Measurements from ENCODE around the gene SLC22A3. TPM values are rescaled to one million over a fixed set of nuclear protein-coding genes. Genes with fewer than 3 reads are reported as not detected.

The SLC22A3 gene
- total RNA-seq, 4 donors from 2014 or later = 49.5 to 75.4 (median 58.2) TPM

GRCh38 chr6:160357088-160357487 is 8.9 kb downstream of the SLC22A3 start:
- no peak overlapping the region for H3K4me3 ChIP-seq
- H3K9me3 ChIP-seq = no peaks in the 10 kb centered on the region
- no peaks in the 10 kb centered on the region for H3K27me3 ChIP-seq
- peak overlapping the region; percentile 77 to 95 (median 80) for H3K27ac ChIP-seq
- in situ Hi-C loops (cut with MboI; ENCODE audit: low sequenced_read_pairs in 4 of 4) = no loop called here
- intact Hi-C loops (cut with DNase I; ENCODE audit: low total_unique reads) = no loop called here
- peaks cover 29 to 44% of the 10 kb centered on the region in 2 donors for H3K4me1 ChIP-seq
- TF ChIP-seq POLR2A (IDR thresholded peaks at IDR 0.05) (no peak), CTCF (IDR thresholded peaks at IDR 0.05 in 4 of 5, conservative IDR thresholded peaks at IDR 0.05 in 1 of 5) (no peak)
- no peaks in the 10 kb centered on the region for H3K36me3 ChIP-seq
- DNase-seq = peak in 1 of 2 donors; percentile 62
- peak; percentile 77 to 90 for ATAC-seq

- intact Hi-C loops (cut with DNase I; ENCODE audit: low total_unique reads) (no loop called here), in situ Hi-C loops (cut with MboI; ENCODE audit: low sequenced_read_pairs in 4 of 4) (no loop called here)
- Histone ChIP-seq H3K4me3 (no peak overlapping the region), H3K27ac (peak overlapping the region in 3 of 4 donors; percentile 77 to 95 (median 84)), H3K27me3 (no peaks in the 10 kb centered on the region), H3K9me3 (no peaks in the 10 kb centered on the region), H3K36me3 (no peaks in the 10 kb centered on the region), H3K4me1 (peaks cover 29 to 44% of the 10 kb centered on the region in 2 donors)
- TF ChIP-seq POLR2A (IDR thresholded peaks at IDR 0.05) (no peak), CTCF (IDR thresholded peaks at IDR 0.05 in 4 of 5, conservative IDR thresholded peaks at IDR 0.05 in 1 of 5) (no peak)
- ATAC-seq = no peak
- no peak for DNase-seq
These were observed 10.3 kb downstream of the SLC22A3 start for GRCh38 chr6:160358225-160359119.

- intact Hi-C loops (cut with DNase I; ENCODE audit: low total_unique reads) = no loop called here
These were observed 12.8 kb downstream of the SLC22A3 start for GRCh38 chr6:160360955-160361354.

GRCh38 chr6:160362556-160362955 is 14.4 kb downstream of the SLC22A3 start:
- in situ Hi-C loops (cut with MboI; ENCODE audit: low sequenced_read_pairs in 4 of 4) (no loop called here), intact Hi-C loops (cut with DNase I; ENCODE audit: low total_unique reads) (no loop called here)
- Histone ChIP-seq H3K27ac (peak overlapping the region in 3 of 4 donors; percentile 30 to 72 (median 57)), H3K4me1 (peaks cover 11 to 28% of the 10 kb centered on the region in 2 donors), H3K9me3 (no peaks in the 10 kb centered on the region), H3K36me3 (no peaks in the 10 kb centered on the region), H3K4me3 (peak overlapping the region in 2 of 4 donors; percentile 5 to 8), H3K27me3 (no peaks in the 10 kb centered on the region)
- TF ChIP-seq CTCF (IDR thresholded peaks at IDR 0.05 in 4 of 5, conservative IDR thresholded peaks at IDR 0.05 in 1 of 5) (no peak), POLR2A (IDR thresholded peaks at IDR 0.05) (no peak)
- no peak for DNase-seq
- ATAC-seq = no peak

More at GRCh38 chr6:160360955-160361354, 12.8 kb downstream of the SLC22A3 start:
- H3K36me3 ChIP-seq = no peaks in the 10 kb centered on the region
- H3K27ac ChIP-seq = peak overlapping the region in 3 of 4 donors; percentile 12 to 57 (median 46)
- no peaks in the 10 kb centered on the region for H3K27me3 ChIP-seq
- no peak overlapping the region for H3K4me3 ChIP-seq
- ATAC-seq (no peak), DNase-seq (no peak)
- H3K9me3 ChIP-seq = no peaks in the 10 kb centered on the region
- H3K4me1 ChIP-seq = peaks cover 26 to 41% of the 10 kb centered on the region in 2 donors
- in situ Hi-C loops (cut with MboI; ENCODE audit: low sequenced_read_pairs in 4 of 4) = no loop called here
- TF ChIP-seq CTCF (IDR thresholded peaks at IDR 0.05 in 4 of 5, conservative IDR thresholded peaks at IDR 0.05 in 1 of 5) (no peak), POLR2A (IDR thresholded peaks at IDR 0.05) (no peak)
